Amniotic epithelial cell (primary cell): ENCODE results near the gene EXOC2.
A peak's percentile ranks its signal among the peaks of the same experiment; 100 is the strongest.

ENCODE experiments used
- DNase-seq: peaks from one replicate; pipeline ENCODE4 v3.0.0-alpha.2; 2010; ENCODE audit warnings: low read depth

Gene EXOC2

DNA sequence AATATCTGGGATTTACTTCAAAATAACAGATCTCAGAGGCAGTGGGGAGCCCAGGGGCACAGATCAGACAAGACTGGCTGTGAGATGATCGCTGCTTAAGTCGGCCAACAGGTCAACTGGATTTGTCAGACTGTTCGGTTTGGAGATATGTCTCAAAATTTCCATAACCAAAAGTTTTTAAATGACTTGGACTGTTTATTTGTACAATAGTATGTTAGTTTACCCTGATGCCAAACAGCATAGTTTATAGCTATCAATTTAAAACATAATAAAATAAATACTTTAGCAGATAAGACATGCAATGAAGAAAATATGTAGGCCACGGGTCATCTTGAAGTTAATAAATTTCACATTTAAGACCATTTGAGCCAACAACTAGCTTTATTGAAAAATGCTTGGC is 174.7 kb downstream of the EXOC2 start:
- DNase-seq, result no peak

DNA sequence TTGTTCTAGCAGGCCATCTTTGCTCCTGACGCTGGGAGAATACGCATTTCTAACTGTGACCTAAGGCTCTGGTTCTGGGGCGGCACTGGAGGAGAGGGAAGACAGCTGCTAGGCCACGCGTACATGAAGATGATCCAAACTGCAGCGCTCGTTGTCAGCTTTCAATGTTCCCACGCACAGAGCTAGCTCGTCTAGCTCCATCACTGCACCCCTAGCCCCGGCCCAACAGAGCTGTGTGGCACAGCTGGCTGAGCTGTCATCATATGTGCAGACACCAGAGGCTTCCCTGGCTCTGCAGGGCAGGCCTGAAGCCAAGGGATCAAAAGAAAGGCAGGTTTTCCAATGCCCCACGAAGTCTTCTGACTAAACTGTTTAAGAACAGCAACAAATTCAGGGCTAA is 176.7 kb downstream of the EXOC2 start:
- DNase-seq, result no peak

DNA sequence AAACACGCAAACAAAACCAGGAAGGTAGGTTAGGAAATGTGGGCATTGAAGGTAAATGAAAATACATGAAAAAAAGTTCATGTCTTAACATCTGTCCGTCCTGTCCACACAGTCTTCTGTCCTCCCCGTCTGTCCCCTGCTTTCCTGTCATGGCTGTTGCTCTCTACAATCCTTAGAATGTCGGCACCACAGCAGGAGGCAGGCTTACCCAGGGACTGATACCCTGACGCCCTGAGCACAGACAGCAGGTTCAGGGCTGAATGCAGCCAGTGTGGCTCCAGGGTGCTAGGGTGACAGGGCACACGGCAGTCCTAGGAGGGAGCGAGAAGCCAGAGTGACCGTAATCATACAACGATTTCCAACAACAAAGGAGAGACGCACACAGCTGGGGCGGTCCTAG is 177.7 kb downstream of the EXOC2 start:
- no peak for DNase-seq

DNA sequence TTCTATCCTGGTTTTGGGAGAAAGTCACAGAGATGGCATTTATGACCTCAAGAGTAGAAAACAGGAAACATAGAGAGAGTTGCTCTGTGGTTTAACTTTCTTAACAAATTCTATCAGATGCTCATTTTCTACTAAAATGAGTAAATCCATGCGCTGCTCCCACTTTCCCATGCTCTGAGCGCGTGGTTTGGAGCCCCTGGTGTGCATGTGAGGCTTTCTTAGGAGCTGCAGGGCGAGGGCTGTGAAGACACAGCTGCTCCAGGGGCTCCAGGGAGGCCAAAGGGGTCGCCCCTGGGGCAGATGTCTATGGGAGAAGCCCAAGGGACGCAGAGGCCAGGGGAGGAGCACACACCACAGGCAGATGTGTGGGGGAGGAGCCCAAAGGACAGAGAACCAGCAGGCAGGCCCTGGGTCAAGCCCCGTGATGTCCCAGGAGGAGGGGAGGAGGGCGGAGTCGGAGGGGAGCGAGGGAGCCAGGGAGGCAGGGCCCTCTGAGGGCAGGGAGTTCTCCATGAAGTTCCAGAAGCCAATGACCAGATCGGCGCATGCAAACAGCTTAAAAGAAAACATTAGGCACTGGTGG is 178.5 kb downstream of the EXOC2 start:
- peak; percentile 6 for DNase-seq

DNA sequence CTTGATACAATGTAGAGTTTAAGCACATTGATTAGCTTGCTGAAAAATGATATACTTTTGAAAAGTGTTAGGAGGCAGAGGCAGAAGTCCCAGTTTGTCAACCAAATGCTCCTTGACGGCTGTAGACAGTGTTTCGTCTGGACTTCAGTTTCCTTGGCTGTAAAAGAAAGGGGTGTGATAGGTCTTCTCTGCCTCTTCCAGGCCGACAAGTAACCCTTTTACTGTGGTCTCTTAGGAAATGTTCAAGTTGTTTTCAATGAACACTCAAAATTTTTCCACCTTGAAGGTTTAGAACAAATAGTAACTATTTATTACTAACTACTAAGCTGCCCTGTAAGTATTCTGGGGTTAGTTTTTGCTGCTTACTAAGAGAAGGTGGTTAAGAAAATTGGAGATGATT is 179.0 kb downstream of the EXOC2 start:
- DNase-seq, result no peak

DNA sequence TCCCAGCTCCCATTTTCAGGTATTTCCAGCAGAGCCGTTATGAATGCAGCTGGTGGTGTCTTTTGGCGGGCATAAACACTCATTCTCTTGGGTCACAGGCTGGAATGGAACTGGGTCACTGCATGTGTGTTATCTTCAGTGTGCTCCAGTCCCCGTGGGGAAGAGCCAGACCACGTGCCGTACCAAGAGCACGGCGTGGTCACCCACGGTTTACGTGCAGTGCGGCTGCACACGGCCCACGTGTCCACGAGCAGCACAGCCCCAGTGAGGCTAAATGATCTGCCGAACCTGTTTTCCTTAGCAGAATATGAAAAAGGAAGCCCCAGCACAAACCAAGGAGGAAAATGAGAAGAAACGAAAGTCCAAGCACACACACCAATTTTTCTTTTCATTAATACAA is 179.9 kb downstream of the EXOC2 start:
- no peak for DNase-seq

DNA sequence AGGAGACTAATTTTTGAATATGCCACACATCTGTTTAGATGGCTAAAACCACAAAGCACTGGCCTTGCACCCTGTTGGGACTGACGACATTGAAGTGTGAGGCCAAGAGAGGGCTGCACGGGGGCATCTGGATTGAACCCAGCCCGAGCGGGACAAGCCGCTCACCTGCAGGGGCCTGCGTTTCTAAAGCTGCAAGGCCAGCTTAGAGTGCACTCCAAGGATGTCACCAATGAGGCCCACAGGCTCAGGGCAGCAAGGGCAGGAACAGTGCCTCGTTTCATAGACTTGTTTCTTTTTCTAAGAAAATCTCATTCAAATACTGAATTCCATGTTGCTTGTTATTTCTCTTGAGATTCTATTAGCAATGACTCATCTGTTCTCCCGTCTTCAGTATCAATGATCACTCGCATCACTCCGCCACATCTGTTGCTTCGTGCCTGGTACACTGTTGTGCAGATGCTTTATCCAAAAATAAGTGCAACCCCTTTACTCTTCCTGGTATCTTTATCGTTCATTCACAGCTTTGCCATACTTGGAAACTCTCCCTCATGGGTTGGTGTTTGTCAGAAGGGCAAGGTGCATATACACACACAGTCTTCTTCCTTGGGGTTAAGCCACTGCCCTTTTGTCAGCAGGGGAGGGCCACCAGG is 181.3 kb downstream of the EXOC2 start:
- no peak for DNase-seq

DNA sequence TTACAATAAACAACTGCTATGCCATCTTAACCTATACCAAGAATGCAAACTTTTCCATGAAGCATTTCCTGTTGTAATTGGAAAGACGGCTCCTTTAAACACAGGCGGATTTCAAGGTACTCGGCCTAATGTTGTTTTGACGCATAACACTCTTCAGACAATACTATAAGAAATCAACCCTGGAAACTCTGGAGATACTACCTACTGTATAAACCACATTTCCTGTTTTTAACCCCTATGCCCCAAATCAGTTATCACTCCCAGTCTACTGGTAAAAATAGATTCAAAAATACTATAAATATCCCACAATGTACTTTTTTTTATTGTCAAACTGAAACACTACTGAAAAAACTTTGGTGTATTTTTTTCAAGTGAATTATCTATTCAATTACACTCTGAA is 183.3 kb downstream of the EXOC2 start:
- no peak for DNase-seq

DNA sequence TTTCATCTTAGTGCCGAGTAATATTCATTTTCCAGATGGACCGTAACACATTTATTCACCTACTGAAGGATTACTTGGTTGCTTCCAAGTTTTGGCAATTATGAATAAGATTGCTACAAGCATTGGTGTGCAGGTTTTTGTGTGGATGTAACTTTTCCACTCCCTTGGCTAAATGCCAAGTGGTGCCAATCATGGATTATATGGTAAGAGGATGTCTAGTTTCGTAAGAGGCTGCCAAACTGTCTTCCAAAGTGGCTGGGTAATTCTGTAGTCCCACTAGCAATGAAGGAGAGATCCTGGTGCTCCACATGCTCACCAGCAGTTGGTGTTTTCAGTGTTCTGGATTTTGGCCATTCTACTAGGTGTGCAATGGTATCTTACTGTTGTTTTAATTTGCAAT is 184.3 kb downstream of the EXOC2 start:
- DNase-seq, result no peak

DNA sequence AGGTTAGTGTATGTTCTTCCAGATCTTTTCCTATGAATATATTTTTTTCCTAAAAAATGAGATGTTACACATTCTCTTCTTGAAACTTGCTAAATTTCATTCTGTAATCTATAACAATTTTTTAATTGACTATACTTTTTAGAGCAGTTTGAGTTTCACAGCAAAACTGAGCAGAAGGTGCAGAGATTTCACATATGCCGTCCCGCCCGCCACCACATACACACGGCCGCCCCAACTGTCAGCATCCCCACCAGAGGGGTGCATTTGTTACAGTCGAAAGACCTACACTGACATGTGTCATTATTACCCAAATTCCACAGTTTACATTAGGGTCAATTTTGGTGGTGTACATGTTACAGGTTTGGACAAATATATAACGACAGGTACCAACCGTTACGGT is 184.9 kb downstream of the EXOC2 start:
- DNase-seq, result no peak

DNA sequence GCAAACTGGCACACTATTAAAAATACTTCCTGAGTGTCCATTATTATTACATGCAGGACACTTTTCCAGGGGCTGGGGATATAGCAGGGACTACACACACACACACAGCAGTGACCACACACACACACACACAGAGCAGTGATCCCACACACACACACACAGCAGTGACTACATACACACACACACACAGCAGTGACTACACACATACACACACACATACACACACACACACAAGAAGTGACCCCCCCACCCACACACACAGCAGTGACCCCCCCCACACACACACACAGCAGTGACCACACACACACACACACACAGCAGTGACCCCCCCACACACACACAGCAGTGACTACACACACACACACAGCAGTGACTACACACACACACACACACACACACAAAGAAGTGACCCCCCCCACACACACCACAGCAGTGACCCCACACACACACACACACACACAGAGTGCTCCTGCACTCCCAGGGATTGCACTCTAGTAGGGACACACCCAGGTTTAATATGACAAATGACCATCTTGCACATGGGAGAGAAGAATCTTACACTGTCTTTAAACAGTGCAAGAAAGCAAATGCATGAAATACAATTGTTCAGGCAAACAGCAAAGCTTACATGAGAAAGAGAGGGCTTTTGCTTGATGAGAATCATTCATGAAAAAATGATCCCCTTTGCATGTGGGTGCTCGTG is 185.9 kb downstream of the EXOC2 start:
- DNase-seq, result no peak

DNA sequence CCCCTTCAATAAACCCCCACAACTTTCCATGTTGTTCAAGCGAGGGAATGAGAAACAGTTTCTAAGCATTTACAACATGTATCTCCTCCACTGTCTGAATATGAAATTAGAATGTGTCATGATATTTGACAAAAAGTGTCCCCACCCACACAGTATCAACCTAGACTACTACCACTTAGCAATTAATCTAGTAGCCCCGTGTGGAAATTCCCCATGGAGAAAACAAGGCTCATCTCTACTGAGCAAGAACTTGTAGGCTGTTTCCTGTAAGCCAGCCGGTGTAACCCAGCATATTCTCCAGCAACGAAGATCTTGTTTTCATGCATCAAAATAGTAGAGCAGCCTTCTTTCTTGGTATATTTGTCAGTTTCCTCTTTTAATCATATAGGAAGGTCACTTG is 186.4 kb downstream of the EXOC2 start:
- no peak for DNase-seq

DNA sequence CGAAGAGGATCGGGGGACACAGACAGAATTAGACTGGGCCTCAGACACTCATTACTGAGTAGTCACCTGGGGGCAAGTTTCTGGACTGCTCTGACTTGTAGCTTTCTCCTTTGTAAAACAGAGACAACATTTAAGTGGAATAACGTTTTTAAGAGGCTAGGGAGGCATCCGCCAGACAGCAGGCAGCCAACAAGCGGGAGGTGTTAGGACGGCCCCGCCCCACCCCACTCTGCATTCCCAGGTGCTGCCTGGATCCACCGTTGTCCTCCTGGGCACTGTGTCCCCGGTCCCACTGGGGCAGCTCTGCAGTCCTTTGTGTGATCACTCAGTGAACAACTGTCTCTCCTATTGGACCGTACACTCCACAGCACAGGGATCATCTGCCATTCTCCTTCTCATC is 187.6 kb downstream of the EXOC2 start:
- DNase-seq, result no peak

DNA sequence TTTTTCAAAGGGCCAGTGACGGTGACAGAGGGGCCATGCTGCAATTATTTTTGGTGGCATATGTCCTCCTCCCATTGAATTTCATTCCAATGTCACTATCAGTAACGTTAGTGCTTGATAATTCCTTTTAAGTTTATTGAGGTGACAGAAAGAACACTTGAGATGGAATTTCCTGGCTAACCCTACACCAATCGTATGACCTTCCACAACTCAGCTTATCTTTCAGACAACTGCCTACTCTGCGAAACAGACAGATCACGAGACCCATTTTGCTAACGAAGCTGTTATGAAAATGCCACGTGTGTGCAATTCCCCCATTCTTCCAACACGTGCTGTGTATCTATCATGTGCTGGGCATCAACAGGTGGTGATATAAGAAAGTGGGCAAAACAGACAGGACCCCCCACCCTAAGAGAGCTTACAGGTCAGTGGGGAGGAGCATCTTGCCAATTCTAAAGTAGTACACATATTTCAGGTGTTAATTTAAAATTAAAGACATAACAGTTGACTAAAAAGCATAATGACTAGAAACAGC is 188.4 kb downstream of the EXOC2 start:
- no peak for DNase-seq

DNA sequence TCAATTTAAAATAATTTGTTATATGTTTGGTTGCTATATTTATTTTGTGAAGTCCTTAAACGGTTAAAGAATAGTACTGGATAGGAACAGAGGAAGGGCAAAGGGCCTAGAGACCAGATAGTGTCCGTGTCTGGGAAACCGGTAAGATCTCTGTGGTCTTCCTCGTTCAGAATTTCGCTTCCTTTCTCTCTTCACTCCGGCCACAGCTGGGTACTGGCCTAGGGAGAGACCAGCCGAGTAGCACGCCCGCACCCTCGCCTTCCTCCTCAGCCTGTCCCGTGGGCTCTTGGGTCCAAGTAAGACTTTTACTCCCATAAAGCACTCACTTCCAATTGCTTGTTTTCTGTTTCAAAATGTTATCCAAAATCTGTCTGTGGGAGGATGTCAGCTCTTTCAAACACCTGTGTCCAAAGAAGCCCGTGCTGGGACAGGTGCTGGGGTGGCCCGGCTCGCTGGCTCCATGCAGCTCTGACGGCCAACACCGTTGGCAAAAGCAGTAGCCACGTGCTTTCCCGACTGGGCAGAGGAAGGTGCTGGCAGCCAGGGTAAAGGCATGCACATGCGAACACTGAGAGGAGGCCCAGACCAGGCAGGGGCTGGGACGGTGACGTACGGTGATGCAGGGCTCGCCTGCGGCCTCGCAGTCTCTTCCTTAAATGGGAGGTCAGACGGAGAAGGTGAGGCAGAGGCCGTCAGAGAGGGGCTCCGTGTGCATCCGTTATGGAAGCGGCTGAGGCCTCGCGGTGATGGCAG is 189.2 kb downstream of the EXOC2 start:
- DNase-seq, result no peak

DNA sequence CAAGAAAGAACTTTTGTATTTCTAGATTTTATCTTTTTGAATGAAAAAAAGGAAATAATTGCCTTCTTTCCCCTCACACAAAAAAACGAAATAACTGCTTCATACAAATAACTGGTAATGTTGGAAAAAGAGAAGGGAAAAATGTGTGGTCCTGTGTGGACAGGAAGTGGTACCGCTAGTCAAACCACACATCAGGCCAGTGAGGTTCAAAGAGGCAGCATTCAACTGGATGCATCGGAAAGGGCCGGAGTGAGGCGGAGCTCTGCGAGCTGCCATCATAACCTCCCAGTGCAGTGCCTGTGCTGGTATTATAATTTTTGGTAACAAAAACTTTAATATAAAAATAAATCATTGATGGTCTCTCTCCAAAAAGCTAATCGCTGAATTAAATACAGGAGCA is 190.2 kb downstream of the EXOC2 start:
- DNase-seq, result no peak

DNA sequence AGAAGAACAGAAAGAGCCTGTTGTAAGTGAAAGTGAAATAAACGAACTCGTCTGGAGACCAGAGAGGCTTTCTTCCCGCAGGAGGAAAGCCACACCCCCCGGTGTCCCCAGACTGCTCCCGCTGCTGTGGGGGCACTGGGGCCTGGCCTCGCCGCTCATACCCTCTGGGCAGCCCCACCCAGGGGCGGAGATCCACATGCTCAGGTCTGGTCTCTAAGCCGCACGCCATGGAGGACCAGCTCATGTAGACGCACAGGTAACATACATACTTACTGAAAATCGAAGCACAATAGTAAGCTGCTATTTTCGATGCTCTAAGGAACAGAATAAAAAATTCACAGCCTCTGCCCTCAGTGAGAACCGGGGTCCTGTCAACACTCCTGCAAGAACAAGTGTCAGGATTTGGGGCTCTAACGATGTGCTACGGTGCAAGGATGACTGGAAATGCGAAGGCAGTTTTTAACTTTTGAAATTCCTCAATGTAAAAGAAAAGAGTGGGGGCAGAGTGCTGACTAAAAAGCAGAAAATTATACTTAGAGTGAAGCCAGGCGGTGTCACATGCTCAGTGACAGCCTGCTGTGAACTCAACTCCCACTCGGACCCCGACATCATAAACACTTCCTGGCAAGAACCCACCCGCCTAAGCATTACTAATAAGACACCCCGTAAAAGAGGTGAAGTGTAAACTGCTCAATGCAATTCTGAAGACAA is 190.9 kb downstream of the EXOC2 start:
- DNase-seq, result no peak

DNA sequence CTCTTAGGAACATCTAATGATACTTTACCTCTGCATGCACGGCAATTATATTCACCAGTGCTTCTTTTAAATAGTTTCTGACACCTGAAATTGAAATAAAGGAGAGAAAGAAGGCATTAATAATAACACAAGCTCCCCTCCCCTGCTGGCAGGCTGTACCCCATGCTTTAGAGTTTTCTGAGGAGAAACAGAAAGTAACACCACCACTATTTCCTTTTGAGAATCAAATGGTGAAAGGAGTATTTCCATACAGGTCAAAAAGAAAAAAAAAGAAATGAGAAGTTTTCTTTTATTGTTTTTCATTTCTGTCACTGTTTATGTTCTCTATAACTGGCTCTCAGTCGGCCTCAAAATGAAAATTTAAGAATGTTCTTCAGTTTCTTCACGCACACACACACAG is 193.3 kb downstream of the EXOC2 start:
- DNase-seq, result no peak

DNA sequence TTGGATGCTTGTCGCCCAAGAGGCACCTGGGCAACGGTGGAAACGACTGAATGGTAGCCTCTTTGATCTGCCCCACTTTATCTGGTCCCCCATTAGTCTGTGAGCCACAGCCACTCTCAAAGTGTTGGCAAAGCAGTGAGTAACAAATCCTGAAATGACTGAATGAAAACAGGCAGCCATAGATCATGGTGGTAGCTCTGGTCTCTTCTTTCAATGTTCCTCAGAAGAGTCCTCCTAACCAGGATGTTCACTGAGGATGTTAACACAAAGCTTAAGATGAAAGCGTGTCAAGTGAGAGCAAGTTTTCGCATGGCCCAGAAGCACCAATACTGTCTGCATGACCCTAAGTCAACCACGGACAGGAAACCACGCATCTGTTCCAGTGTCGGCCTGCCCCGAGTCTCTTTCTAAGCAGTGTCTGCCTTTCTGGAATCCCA is 194.1 kb downstream of the EXOC2 start:
- DNase-seq, result peak; percentile 4

DNA sequence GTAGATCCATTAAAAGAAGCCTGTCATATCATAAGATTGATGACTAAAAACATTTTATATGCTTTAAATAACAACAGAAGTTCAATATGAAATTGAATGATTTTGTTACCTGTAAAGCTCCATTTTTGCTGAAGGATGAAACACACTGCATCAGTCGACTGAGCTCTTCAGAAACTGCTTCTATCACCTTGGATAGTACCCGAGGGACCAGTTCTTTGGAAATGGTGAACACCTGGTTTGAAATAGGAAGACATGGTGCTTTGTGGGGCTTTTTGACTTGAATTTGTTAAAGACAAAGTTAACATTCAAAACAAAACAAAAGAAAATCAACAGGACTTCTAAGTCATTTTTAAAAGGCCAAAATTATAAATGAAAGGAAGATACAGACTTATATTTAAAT is 195.7 kb downstream of the EXOC2 start:
- no peak for DNase-seq

DNA sequence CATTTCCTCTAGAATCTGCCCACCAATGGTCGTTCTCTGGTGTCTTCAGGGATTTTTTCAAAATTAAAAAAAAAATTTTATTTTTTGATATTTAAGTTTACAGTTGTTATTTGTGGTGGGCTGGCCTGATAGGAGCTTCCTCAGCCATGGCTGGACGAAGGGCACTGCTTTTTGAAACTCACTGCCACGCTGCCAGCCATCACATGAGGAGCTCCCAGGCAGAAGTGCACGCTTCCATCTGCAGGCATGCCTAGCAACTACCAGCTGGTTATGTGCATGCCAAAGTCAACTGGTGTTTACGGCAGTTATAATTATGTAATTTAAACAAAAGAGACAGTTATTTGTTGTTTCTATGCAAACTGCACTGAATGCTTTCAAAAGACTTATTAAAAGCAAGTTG is 196.3 kb downstream of the EXOC2 start:
- DNase-seq, result no peak

DNA sequence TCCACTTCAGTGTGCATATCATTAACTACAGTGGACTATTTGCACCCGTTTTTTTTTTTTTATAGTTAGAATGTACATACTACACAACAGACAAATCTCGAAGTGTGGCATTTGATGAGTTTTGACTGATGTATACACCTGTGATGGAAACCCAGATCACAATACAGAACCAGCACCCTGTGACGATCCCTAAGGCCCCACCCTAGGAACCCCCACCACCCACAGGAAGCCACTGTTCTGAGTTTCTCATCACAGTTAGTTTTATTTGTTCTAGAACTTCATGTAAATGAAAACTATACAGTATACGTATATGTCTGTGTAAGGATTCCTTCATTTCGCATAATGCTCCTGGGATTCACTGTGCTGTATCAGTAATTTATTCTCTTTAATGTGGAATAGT is 198.5 kb downstream of the EXOC2 start:
- no peak for DNase-seq
